COLO829 (cell line): Measurements from ENCODE around the gene EVA1A.
"Not testable (repeated sequence)": the region's sequence is repeated elsewhere in the genome, so short reads cannot be mapped to it uniquely, and the experiment has no call there.

Experiments used
- DNase-seq: peaks from one replicate; pipeline ENCODE4 v3.0.0; 2012; ENCODE audit warnings: low spot score

The EVA1A gene

GRCh38 chr2:75516378-75517360, 44.1 kb downstream of the EVA1A start:
- DNase-seq = peak; percentile 73

- no peak for DNase-seq
These were observed 45.0 kb downstream of the EVA1A start for GRCh38 chr2:75515584-75516368.

- no peak for DNase-seq
These were observed 47.0 kb downstream of the EVA1A start for GRCh38 chr2:75513616-75514170.

- DNase-seq = no peak
These were observed 48.1 kb downstream of the EVA1A start for GRCh38 chr2:75512455-75513212.

GRCh38 chr2:75506101-75506697, 54.5 kb downstream of the EVA1A start:
- no peak for DNase-seq

- no peak for DNase-seq
These were observed 55.7 kb downstream of the EVA1A start for GRCh38 chr2:75505012-75505411.

- no peak for DNase-seq
These were observed 57.6 kb downstream of the EVA1A start for GRCh38 chr2:75503048-75503607.

GRCh38 chr2:75500633-75501032, 60.1 kb downstream of the EVA1A start:
- peak; percentile 56 for DNase-seq

- DNase-seq = no peak
These were observed 61.2 kb downstream of the EVA1A start for GRCh38 chr2:75499534-75499933.

- DNase-seq = no peak
These were observed 61.8 kb downstream of the EVA1A start for GRCh38 chr2:75498907-75499306.

- DNase-seq = no peak
These were observed 63.5 kb downstream of the EVA1A start for GRCh38 chr2:75497256-75497655.

- DNase-seq = no peak
These were observed 64.9 kb downstream of the EVA1A start for GRCh38 chr2:75495862-75496261.

- no peak for DNase-seq
These were observed 66.5 kb downstream of the EVA1A start for GRCh38 chr2:75494137-75494769.

GRCh38 chr2:75493230-75493629, 67.5 kb downstream of the EVA1A start:
- no peak for DNase-seq

- DNase-seq = no peak
These were observed 69.5 kb downstream of the EVA1A start for GRCh38 chr2:75491129-75491753.

GRCh38 chr2:75489721-75490120, 71.0 kb downstream of the EVA1A start:
- peak; percentile 92 for DNase-seq

- DNase-seq = no peak
These were observed 72.6 kb downstream of the EVA1A start for GRCh38 chr2:75488157-75488556.

GRCh38 chr2:75486735-75487134, 74.0 kb downstream of the EVA1A start:
- not testable (repeated sequence) for DNase-seq

GRCh38 chr2:75484840-75485239, 75.9 kb downstream of the EVA1A start:
- DNase-seq = no peak

- DNase-seq = no peak
These were observed 76.9 kb downstream of the EVA1A start for GRCh38 chr2:75483878-75484277.
